GM18508 (cell line): ENCODE data around the gene RCL1.

Experiments
- ATAC-seq: cut with Tn5 transposase; IDR thresholded peaks from one replicate; pipeline ENCODE4 v1.9.1; 2021; ENCODE audit warnings: moderate number of reproducible peaks; ENCODE audit not compliant: insufficient read depth, unreplicated experiment

The RCL1 gene

GRCh38 chr9:4805191-4805918, 12.6 kb downstream of the RCL1 start:
- ATAC-seq = no peak

GRCh38 chr9:4810565-4810964, 17.8 kb downstream of the RCL1 start:
- ATAC-seq = no peak

- no peak for ATAC-seq
Measured at GRCh38 chr9:4811824-4812223, 19.1 kb downstream of the RCL1 start.

- ATAC-seq = no peak
Measured at GRCh38 chr9:4812858-4813257, 20.1 kb downstream of the RCL1 start.

GRCh38 chr9:4814913-4815312, 22.2 kb downstream of the RCL1 start:
- ATAC-seq = peak; percentile 48

- no peak for ATAC-seq
Measured at GRCh38 chr9:4815381-4815956, 22.7 kb downstream of the RCL1 start.

GRCh38 chr9:4820168-4820567, 27.4 kb downstream of the RCL1 start:
- no peak for ATAC-seq

- no peak for ATAC-seq
Measured at GRCh38 chr9:4821133-4821532, 28.4 kb downstream of the RCL1 start.

- ATAC-seq = no peak
Measured at GRCh38 chr9:4822057-4822456, 29.3 kb downstream of the RCL1 start.

- ATAC-seq = no peak
Measured at GRCh38 chr9:4826417-4827166, 33.8 kb downstream of the RCL1 start.

GRCh38 chr9:4827224-4827623, 34.5 kb downstream of the RCL1 start:
- ATAC-seq = no peak

- no peak for ATAC-seq
Measured at GRCh38 chr9:4828761-4829160, 36.0 kb downstream of the RCL1 start.

- ATAC-seq = no peak
Measured at GRCh38 chr9:4829969-4830368, 37.2 kb downstream of the RCL1 start.

- no peak for ATAC-seq
Measured at GRCh38 chr9:4830699-4831098, 38.0 kb downstream of the RCL1 start.

GRCh38 chr9:4831119-4831518, 38.4 kb downstream of the RCL1 start:
- ATAC-seq = no peak

- no peak for ATAC-seq
Measured at GRCh38 chr9:4831944-4832343, 39.2 kb downstream of the RCL1 start.

GRCh38 chr9:4832786-4833579, 40.2 kb downstream of the RCL1 start:
- no peak for ATAC-seq

- ATAC-seq = no peak
Measured at GRCh38 chr9:4833781-4834560, 41.2 kb downstream of the RCL1 start.

- ATAC-seq = no peak
Measured at GRCh38 chr9:4836676-4837075, 43.9 kb downstream of the RCL1 start.
